ENCODE results near the gene SEC31A. TPM values are rescaled to one million over a fixed set of nuclear protein-coding genes. Genes with fewer than 3 reads are reported as not detected.
A peak's percentile ranks its signal among the peaks of the same experiment; 100 is the strongest.
"Not testable (repeated sequence)": the region's sequence is repeated elsewhere in the genome, so short reads cannot be mapped to it uniquely, and the experiment has no call there.

Gene SEC31A
- total RNA-seq, 2 donors from 2014 or later: 191 to 196 TPM

GRCh38 chr4:82848706-82849105, 42.2 kb downstream of the SEC31A start:
- H3K4me1 ChIP-seq (replicated peaks): no peaks in the 10 kb centered on the region
- TF ChIP-seq POLR2A (IDR thresholded peaks at IDR 0.05) (no peak), POLR2AphosphoS5 (IDR thresholded peaks at IDR 0.05) (no peak)
- TF ChIP-seq, protein P1, sequence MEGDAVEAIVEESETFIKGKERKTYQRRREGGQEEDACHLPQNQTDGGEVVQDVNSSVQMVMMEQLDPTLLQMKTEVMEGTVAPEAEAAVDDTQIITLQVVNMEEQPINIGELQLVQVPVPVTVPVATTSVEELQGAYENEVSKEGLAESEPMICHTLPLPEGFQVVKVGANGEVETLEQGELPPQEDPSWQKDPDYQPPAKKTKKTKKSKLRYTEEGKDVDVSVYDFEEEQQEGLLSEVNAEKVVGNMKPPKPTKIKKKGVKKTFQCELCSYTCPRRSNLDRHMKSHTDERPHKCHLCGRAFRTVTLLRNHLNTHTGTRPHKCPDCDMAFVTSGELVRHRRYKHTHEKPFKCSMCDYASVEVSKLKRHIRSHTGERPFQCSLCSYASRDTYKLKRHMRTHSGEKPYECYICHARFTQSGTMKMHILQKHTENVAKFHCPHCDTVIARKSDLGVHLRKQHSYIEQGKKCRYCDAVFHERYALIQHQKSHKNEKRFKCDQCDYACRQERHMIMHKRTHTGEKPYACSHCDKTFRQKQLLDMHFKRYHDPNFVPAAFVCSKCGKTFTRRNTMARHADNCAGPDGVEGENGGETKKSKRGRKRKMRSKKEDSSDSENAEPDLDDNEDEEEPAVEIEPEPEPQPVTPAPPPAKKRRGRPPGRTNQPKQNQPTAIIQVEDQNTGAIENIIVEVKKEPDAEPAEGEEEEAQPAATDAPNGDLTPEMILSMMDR (IDR thresholded peaks at IDR 0.05): no peak
- H3K36me3 ChIP-seq: peaks cover 0 to 4% of the 10 kb centered on the region in 2 donors
- WGBS: 91% methylated on average over 3 of the region's 3 CpGs
- H3K27me3 ChIP-seq (replicated peaks; ENCODE audit: insufficient read depth): no peaks in the 10 kb centered on the region
- no peak for DNase-seq (ENCODE audit: low spot score)
- no peak overlapping the region for H3K27ac ChIP-seq
- no peaks in the 10 kb centered on the region for H3K9me3 ChIP-seq
- intact Hi-C loops (cut with DNase I): no loop called here
- no peak overlapping the region for H3K4me3 ChIP-seq

DNA sequence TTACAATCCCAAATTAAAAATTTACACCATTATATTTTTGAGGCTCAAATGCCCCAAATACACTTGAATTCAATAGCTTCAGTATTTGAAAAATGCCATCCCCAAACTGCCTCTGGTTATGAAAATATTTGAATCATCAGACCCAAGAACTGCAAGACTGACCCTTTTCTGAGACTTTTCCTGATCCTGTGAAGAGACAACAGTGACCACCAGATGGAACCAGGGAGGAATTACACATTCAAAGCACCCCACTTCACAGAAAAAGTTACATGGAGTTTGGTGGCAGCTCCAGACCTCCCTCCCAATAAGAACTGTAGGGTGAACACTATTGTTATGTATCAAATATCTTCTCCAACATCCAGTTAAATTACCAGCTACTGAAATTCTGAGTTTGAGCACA, 48.4 kb downstream of the SEC31A start:
- Histone ChIP-seq H3K9me3 (no peaks in the 10 kb centered on the region), H3K4me3 (no peak overlapping the region), H3K27ac (no peak overlapping the region), H3K36me3 (peaks cover 0 to 4% of the 10 kb centered on the region in 2 donors), H3K27me3 (replicated peaks; ENCODE audit: insufficient read depth) (no peaks in the 10 kb centered on the region), H3K4me1 (replicated peaks) (no peaks in the 10 kb centered on the region)
- intact Hi-C loops (cut with DNase I): no loop called here
- TF ChIP-seq, protein P1 (IDR thresholded peaks at IDR 0.05): no peak
- TF ChIP-seq POLR2A (IDR thresholded peaks at IDR 0.05): no peak
- TF ChIP-seq POLR2AphosphoS5 (IDR thresholded peaks at IDR 0.05): no peak
- no peak for DNase-seq (ENCODE audit: low spot score)

DNA sequence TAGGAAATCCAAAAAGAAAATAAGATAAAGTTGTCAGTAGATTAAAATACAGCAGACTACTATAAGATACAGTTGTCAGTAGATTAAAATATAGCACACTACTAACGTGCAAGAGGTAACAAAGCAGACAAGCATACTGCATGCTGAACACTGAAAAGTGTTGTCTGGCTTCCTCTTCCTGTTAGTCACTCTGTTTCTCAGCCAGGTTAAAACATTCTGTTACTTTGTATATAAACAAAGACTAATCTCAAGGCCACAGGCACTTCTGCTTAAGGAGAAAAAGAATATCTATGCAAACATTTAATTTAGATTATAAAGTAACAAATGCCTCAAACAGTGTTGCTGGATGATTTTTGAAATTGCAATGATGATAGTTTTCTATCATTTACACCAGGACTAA, 51.3 kb downstream of the SEC31A start:
- 57% methylated on average over 1 of the region's 1 CpG for WGBS
- Histone ChIP-seq H3K4me1 (replicated peaks) (no peaks in the 10 kb centered on the region), H3K27ac (no peak overlapping the region), H3K36me3 (peaks cover 0 to 4% of the 10 kb centered on the region in 2 donors), H3K9me3 (no peaks in the 10 kb centered on the region), H3K4me3 (no peak overlapping the region), H3K27me3 (replicated peaks; ENCODE audit: insufficient read depth) (no peaks in the 10 kb centered on the region)
- TF ChIP-seq, protein P1 (IDR thresholded peaks at IDR 0.05): no peak
- TF ChIP-seq POLR2AphosphoS5 (IDR thresholded peaks at IDR 0.05) (no peak), POLR2A (IDR thresholded peaks at IDR 0.05) (no peak)
- intact Hi-C loops (cut with DNase I): no loop called here
- DNase-seq (ENCODE audit: low spot score): no peak

- Histone ChIP-seq H3K36me3 (peaks cover 0 to 4% of the 10 kb centered on the region in 2 donors), H3K4me3 (no peak overlapping the region), H3K27me3 (replicated peaks; ENCODE audit: insufficient read depth) (no peaks in the 10 kb centered on the region), H3K27ac (peak overlapping the region in 1 of 2 donors; percentile 27), H3K9me3 (no peaks in the 10 kb centered on the region), H3K4me1 (replicated peaks) (no peaks in the 10 kb centered on the region)
- no peak for TF ChIP-seq POLR2A (IDR thresholded peaks at IDR 0.05)
- TF ChIP-seq, protein P1 (IDR thresholded peaks at IDR 0.05): no peak
- no peak for TF ChIP-seq POLR2AphosphoS5 (IDR thresholded peaks at IDR 0.05)
- intact Hi-C loops (cut with DNase I): no loop called here
- WGBS: 41% methylated on average over 1 of the region's 1 CpG
- DNase-seq (ENCODE audit: low spot score): no peak
Observed at GRCh38 chr4:82833696-82834313, 57.1 kb downstream of the SEC31A start.

- H3K4me3 ChIP-seq; H3K36me3 ChIP-seq; H3K27me3 ChIP-seq (replicated peaks; ENCODE audit: insufficient read depth); H3K9me3 ChIP-seq; H3K4me1 ChIP-seq (replicated peaks); H3K27ac ChIP-seq; DNase-seq (ENCODE audit: low spot score); intact Hi-C loops (cut with DNase I): not testable (repeated sequence)
- 78% methylated on average over 4 of the region's 4 CpGs for WGBS
Observed at GRCh38 chr4:82833060-82833459, 57.9 kb downstream of the SEC31A start.

Data from prostate gland (tissue), 2 donors.